MCF 10A (cell line): Measurements from ENCODE around the gene SCYGR1. TPM values are rescaled to one million over a fixed set of nuclear protein-coding genes. Genes with fewer than 3 reads are reported as not detected.

ENCODE experiments used
- BruUV-seq: library from RNA; stranded (reverse); fragments of 400-500 nt; replicated peaks from 2 replicates; lab custom pipeline; 2021; lab: Mats Ljungman, UMichigan
- CTCF ChIA-PET: fragments of 300-600 bp; sonication (Branson Sonifier 250); formaldehyde crosslinking; extraction: SDS; loops from one replicate; lab custom pipeline; 2021; ENCODE audit warnings: antibody characterized with exemption, inconsistent platforms; lab: Yijun Ruan, JAX
- POLR2A ChIA-PET: fragments of 300-600, 350-650 bp; sonication (Branson Sonifier 250); formaldehyde crosslinking; extraction: SDS; loops from one replicate; lab custom pipeline; 2020; ENCODE audit warnings: antibody characterized with exemption, inconsistent platforms; lab: Yijun Ruan, JAX
- DNase-seq: peaks from one replicate; pipeline ENCODE4 v3.0.0-alpha.2; 2018; ENCODE audit not compliant: unreplicated experiment
- H3K27ac Mint-ChIP-seq: one replicate; pipeline ENCODE4 v1.8.0; 2022; ENCODE audit warnings: mild to moderate bottlenecking, low read depth, mixed read lengths; ENCODE audit not compliant: unreplicated experiment
- H3K27me3 Mint-ChIP-seq: one replicate; pipeline ENCODE4 v1.8.0; 2022; ENCODE audit warnings: mixed read lengths; ENCODE audit not compliant: insufficient read depth, unreplicated experiment
- H3K36me3 Mint-ChIP-seq: one replicate; pipeline ENCODE4 v1.8.0; 2022; ENCODE audit warnings: mild to moderate bottlenecking, moderate library complexity, mixed read lengths; ENCODE audit not compliant: insufficient read depth, unreplicated experiment
- H3K4me1 Mint-ChIP-seq: one replicate; pipeline ENCODE4 v1.8.0; 2022; ENCODE audit warnings: mixed read lengths; ENCODE audit not compliant: insufficient read depth, unreplicated experiment
- H3K4me3 Mint-ChIP-seq: one replicate; pipeline ENCODE4 v1.8.0; 2022; ENCODE audit warnings: mild to moderate bottlenecking, moderate library complexity, mixed read lengths; ENCODE audit not compliant: unreplicated experiment
- H3K9me3 Mint-ChIP-seq: one replicate; pipeline ENCODE4 v1.8.0; 2022; ENCODE audit warnings: mixed read lengths; ENCODE audit not compliant: unreplicated experiment
- CTCF ChIP-seq: fragments of 200-600 bp; IDR thresholded peaks from one replicate; pipeline ENCODE4 v1.8.0; 2022; ENCODE audit warnings: antibody characterized with exemption, mild to moderate bottlenecking; ENCODE audit not compliant: unreplicated experiment
- intact Hi-C: fragments of 100-400 bp; cut with micrococcal nuclease; formaldehyde crosslinking; loops from 2 replicates; pipeline ENCODE4 v1.14.1; 2022
- total RNA-seq: library from RNA; stranded (reverse); gene quantifications from 2 replicates; pipeline ENCODE4 v1.2.3, GENCODE V29; 2022

The SCYGR1 gene
- total RNA-seq, 1 experiment from 2014 or later, result not detected

GRCh38 chr2:227407591-227408151 is 19.9 kb upstream of the SCYGR1 start:
- Mint-ChIP-seq H3K36me3 (no peaks in the 10 kb centered on the region), H3K27ac (peak overlapping the region; percentile 38), H3K9me3 (no peaks in the 10 kb centered on the region), H3K4me3 (peak overlapping the region; percentile 46), H3K4me1 (peaks cover 52% of the 10 kb centered on the region), H3K27me3 (no peaks in the 10 kb centered on the region)
- DNase-seq, result peak; percentile 98
- POLR2A ChIA-PET, result interaction anchor here (0.5 to 4.5 kb wide), 16 partner anchors 8 to 1192 kb away, joined by 3 to 42 read pairs (median 4); partner anchors contain the start of gene TM4SF20
- intact Hi-C loops, result loop anchor here (2.0 to 10.0 kb wide), 5 partner anchors 41 to 1250 kb away; partner anchors contain the start of gene AGFG1
- CTCF ChIA-PET, result interaction anchor here (0.5 to 4.7 kb wide), 23 partner anchors 11 to 1418 kb away, joined by 3 to 49 read pairs (median 4); partner anchors contain the start of gene AGFG1
- no peak for TF ChIP-seq CTCF
- BruUV-seq, result no TSS peak

- H3K27me3 Mint-ChIP-seq, result no peaks in the 10 kb centered on the region
- peak overlapping the region; percentile 38 for H3K27ac Mint-ChIP-seq
- CTCF ChIA-PET, result interaction anchor here (0.6 to 4.7 kb wide), 28 partner anchors 9 to 1857 kb away, joined by 3 to 49 read pairs (median 4); partner anchors contain the start of gene AGFG1
- POLR2A ChIA-PET, result interaction anchor here (0.7 to 4.5 kb wide), 11 partner anchors 9 to 524 kb away, joined by 3 to 42 read pairs (median 4); partner anchors contain the start of gene TM4SF20
- no peaks in the 10 kb centered on the region for H3K36me3 Mint-ChIP-seq
- intact Hi-C loops, result loop anchor here (1.0 to 10.0 kb wide), 9 partner anchors 40 to 1251 kb away; partner anchors contain the start of gene AGFG1
- peak; percentile 98 for DNase-seq
- H3K4me3 Mint-ChIP-seq, result peak overlapping the region; percentile 21
- peaks cover 41% of the 10 kb centered on the region for H3K4me1 Mint-ChIP-seq
- BruUV-seq, result TSS peak; percentile 92
- peak; percentile 67 for TF ChIP-seq CTCF
- no peaks in the 10 kb centered on the region for H3K9me3 Mint-ChIP-seq
These were observed 18.7 kb upstream of the SCYGR1 start for GRCh38 chr2:227406177-227407031.

- DNase-seq, result no peak
- Mint-ChIP-seq H3K9me3 (no peaks in the 10 kb centered on the region), H3K4me1 (peaks cover 35% of the 10 kb centered on the region), H3K4me3 (no peak overlapping the region), H3K36me3 (no peaks in the 10 kb centered on the region), H3K27me3 (no peaks in the 10 kb centered on the region), H3K27ac (no peak overlapping the region)
- TF ChIP-seq CTCF, result no peak
- POLR2A ChIA-PET, result interaction anchor here (1.7 to 4.5 kb wide), 2 partner anchors 70 to 361 kb away, joined by 5 to 42 read pairs; no protein-coding TSS in a partner anchor
- intact Hi-C loops, result loop anchor here (5.0 to 10.0 kb wide), 3 partner anchors 160 to 1253 kb away; no protein-coding TSS in a partner anchor
- CTCF ChIA-PET, result interaction anchor here (0.6 to 4.7 kb wide), 13 partner anchors 9 to 1747 kb away, joined by 3 to 49 read pairs (median 4); partner anchors contain the start of genes AGFG1 and SCYGR2
- BruUV-seq, result no TSS peak
These were observed 17.0 kb upstream of the SCYGR1 start for GRCh38 chr2:227404585-227405271.
